Measurements from ENCODE around the gene RNF8. TPM values are rescaled to one million over a fixed set of nuclear protein-coding genes. Genes with fewer than 3 reads are reported as not detected.

RNF8 gene
- total RNA-seq, 1 donor, result 16.6 TPM

- Histone ChIP-seq H3K79me2 (ENCODE audit: insufficient read depth, low read length) (no peaks in the 10 kb centered on the region), H3K4me1 (ENCODE audit: insufficient read depth, low read length) (no peaks in the 10 kb centered on the region), H3K9me3 (ENCODE audit: low read depth, low read length) (no peaks in the 10 kb centered on the region), H3K27ac (ENCODE audit: low read depth, low read length) (no peak overlapping the region), H3K36me3 (ENCODE audit: insufficient read depth, low read length) (no peaks in the 10 kb centered on the region), H3K4me3 (ENCODE audit: insufficient read depth, low read length) (no peak overlapping the region), H3K27me3 (ENCODE audit: insufficient read depth, low read length) (peaks cover 21% of the 10 kb centered on the region), H4K20me1 (ENCODE audit: insufficient read depth, low read length) (no peaks in the 10 kb centered on the region), H3K4me2 (ENCODE audit: insufficient read depth, low read length) (no peak overlapping the region), H2AFZ (ENCODE audit: low read length) (no peak overlapping the region)
- DNase-seq (ENCODE audit: insufficient read length, low spot score, missing footprints), result no peak
- no peak for TF ChIP-seq CTCF (IDR thresholded peaks at IDR 0.05; ENCODE audit: extremely low read depth, low read depth, low read length)
Measured at GRCh38 chr6:37406726-37407341, 53.1 kb downstream of the RNF8 start.

DNA sequence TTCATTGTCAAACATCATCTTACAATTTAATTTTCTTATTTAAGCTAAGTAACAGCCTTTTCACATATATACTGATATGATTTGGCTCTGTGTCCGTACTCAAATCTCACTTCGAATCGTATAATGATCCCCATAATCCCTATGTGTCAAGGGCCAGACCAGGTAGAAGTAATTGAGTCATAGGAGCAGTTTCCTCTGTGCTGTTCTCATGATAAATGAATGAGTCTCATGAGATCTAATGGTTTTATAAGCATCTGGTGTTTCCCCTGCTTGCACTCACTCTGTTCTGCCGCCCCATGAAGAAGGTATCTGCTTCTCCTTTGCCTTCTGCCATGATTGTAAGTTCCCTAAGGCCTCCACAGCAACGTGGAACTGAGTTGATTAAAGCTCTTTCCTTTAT lies 54.2 kb downstream of the RNF8 start:
- no peak for TF ChIP-seq CTCF (IDR thresholded peaks at IDR 0.05; ENCODE audit: extremely low read depth, low read depth, low read length)
- DNase-seq (ENCODE audit: insufficient read length, low spot score, missing footprints), result no peak
- H3K9me3 ChIP-seq (ENCODE audit: low read depth, low read length), result no peaks in the 10 kb centered on the region
- no peak overlapping the region for H3K4me2 ChIP-seq (ENCODE audit: insufficient read depth, low read length)
- H2AFZ ChIP-seq (ENCODE audit: low read length), result no peak overlapping the region
- no peaks in the 10 kb centered on the region for H4K20me1 ChIP-seq (ENCODE audit: insufficient read depth, low read length)
- no peaks in the 10 kb centered on the region for H3K36me3 ChIP-seq (ENCODE audit: insufficient read depth, low read length)
- H3K4me1 ChIP-seq (ENCODE audit: insufficient read depth, low read length), result no peaks in the 10 kb centered on the region
- H3K27ac ChIP-seq (ENCODE audit: low read depth, low read length), result no peak overlapping the region
- H3K79me2 ChIP-seq (ENCODE audit: insufficient read depth, low read length), result no peaks in the 10 kb centered on the region
- no peak overlapping the region for H3K4me3 ChIP-seq (ENCODE audit: insufficient read depth, low read length)
- H3K27me3 ChIP-seq (ENCODE audit: insufficient read depth, low read length), result peaks cover 21% of the 10 kb centered on the region

- no peak overlapping the region for H3K4me3 ChIP-seq (ENCODE audit: insufficient read depth, low read length)
- TF ChIP-seq CTCF (IDR thresholded peaks at IDR 0.05; ENCODE audit: extremely low read depth, low read depth, low read length), result no peak
- no peaks in the 10 kb centered on the region for H3K36me3 ChIP-seq (ENCODE audit: insufficient read depth, low read length)
- DNase-seq (ENCODE audit: insufficient read length, low spot score, missing footprints), result no peak
- no peak overlapping the region for H3K4me2 ChIP-seq (ENCODE audit: insufficient read depth, low read length)
- no peak overlapping the region for H3K27ac ChIP-seq (ENCODE audit: low read depth, low read length)
- peaks cover 21% of the 10 kb centered on the region for H3K27me3 ChIP-seq (ENCODE audit: insufficient read depth, low read length)
- no peaks in the 10 kb centered on the region for H3K9me3 ChIP-seq (ENCODE audit: low read depth, low read length)
- no peak overlapping the region for H2AFZ ChIP-seq (ENCODE audit: low read length)
- H3K79me2 ChIP-seq (ENCODE audit: insufficient read depth, low read length), result no peaks in the 10 kb centered on the region
- H3K4me1 ChIP-seq (ENCODE audit: insufficient read depth, low read length), result no peaks in the 10 kb centered on the region
- H4K20me1 ChIP-seq (ENCODE audit: insufficient read depth, low read length), result no peaks in the 10 kb centered on the region
Measured at GRCh38 chr6:37409501-37409900, 55.7 kb downstream of the RNF8 start.

DNA sequence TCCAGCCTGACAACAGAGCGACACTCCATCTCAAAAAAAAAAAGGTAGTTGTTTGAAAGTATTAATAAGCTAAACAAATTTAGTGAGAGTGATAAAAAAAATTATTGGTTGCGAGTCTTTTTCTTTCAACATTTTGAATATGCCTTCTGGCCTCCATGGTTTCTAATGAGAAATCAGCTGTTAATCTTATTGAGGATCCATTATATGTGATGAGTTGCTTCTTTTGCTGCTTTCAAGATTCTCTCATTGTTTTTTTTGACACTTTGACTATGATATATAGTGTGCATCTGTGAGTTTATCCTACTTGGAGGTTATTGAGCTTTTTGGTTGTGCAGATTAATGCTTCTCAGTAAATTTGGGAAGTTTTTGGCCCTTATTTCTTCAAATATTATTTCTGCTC lies 63.6 kb downstream of the RNF8 start:
- TF ChIP-seq CTCF (IDR thresholded peaks at IDR 0.05; ENCODE audit: extremely low read depth, low read depth, low read length), result no peak
- no peaks in the 10 kb centered on the region for H3K79me2 ChIP-seq (ENCODE audit: insufficient read depth, low read length)
- H3K4me1 ChIP-seq (ENCODE audit: insufficient read depth, low read length), result no peaks in the 10 kb centered on the region
- no peaks in the 10 kb centered on the region for H3K9me3 ChIP-seq (ENCODE audit: low read depth, low read length)
- H3K36me3 ChIP-seq (ENCODE audit: insufficient read depth, low read length), result no peaks in the 10 kb centered on the region
- no peak overlapping the region for H3K4me3 ChIP-seq (ENCODE audit: insufficient read depth, low read length)
- no peaks in the 10 kb centered on the region for H3K27me3 ChIP-seq (ENCODE audit: insufficient read depth, low read length)
- no peak overlapping the region for H2AFZ ChIP-seq (ENCODE audit: low read length)
- no peak for DNase-seq (ENCODE audit: insufficient read length, low spot score, missing footprints)
- no peak overlapping the region for H3K4me2 ChIP-seq (ENCODE audit: insufficient read depth, low read length)
- H3K27ac ChIP-seq (ENCODE audit: low read depth, low read length), result no peak overlapping the region
- H4K20me1 ChIP-seq (ENCODE audit: insufficient read depth, low read length), result no peaks in the 10 kb centered on the region

Data from osteoblast (primary cell).